ENCODE results near the gene SERTAD2.

DNA sequence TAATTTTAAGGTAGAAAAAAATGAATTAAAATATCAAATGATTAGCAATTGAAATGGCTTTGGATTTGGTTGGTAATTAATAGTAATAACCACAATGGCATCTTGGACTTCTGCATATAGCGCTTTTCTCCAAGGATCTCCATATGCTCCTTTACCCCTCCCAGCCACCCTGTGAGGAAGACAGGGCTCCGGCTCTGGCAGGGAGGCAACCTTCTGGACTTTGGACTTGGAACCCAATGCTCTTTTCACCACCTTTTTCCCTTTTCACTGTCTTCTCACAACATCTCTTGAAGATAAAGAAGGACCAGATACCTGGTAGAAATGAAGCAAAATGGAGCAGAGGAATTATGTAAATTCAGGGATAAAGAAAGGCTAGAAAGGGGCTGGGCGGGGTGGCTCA, 23.8 kb upstream of the SERTAD2 start:
- no peak for TF ChIP-seq POLR2A (IDR thresholded peaks at IDR 0.05)
- TF ChIP-seq, protein P1, sequence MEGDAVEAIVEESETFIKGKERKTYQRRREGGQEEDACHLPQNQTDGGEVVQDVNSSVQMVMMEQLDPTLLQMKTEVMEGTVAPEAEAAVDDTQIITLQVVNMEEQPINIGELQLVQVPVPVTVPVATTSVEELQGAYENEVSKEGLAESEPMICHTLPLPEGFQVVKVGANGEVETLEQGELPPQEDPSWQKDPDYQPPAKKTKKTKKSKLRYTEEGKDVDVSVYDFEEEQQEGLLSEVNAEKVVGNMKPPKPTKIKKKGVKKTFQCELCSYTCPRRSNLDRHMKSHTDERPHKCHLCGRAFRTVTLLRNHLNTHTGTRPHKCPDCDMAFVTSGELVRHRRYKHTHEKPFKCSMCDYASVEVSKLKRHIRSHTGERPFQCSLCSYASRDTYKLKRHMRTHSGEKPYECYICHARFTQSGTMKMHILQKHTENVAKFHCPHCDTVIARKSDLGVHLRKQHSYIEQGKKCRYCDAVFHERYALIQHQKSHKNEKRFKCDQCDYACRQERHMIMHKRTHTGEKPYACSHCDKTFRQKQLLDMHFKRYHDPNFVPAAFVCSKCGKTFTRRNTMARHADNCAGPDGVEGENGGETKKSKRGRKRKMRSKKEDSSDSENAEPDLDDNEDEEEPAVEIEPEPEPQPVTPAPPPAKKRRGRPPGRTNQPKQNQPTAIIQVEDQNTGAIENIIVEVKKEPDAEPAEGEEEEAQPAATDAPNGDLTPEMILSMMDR (IDR thresholded peaks at IDR 0.05), result no peak

All from thyroid gland (tissue), 4 donors.